DMS153 treated with DMSO at 0.1 percent for 48 hours (cell line): ENCODE results near the gene SV2B.

ENCODE experiments used
- DNase-seq: peaks from one replicate; lab custom pipeline; 2025; ENCODE audit not compliant: unreplicated experiment; lab: John Stamatoyannopoulos, UW

Gene SV2B

GRCh38 chr15:91102546-91103330 is 2.7 kb downstream of the SV2B start:
- no peak for DNase-seq

- DNase-seq, result no peak
Measured at GRCh38 chr15:91104111-91104510, 4.1 kb downstream of the SV2B start.

- no peak for DNase-seq
Measured at GRCh38 chr15:91108421-91108820, 8.4 kb downstream of the SV2B start.

- no peak for DNase-seq
Measured at GRCh38 chr15:91109885-91110284, 9.8 kb downstream of the SV2B start.

GRCh38 chr15:91110407-91110806 is 10.3 kb downstream of the SV2B start:
- no peak for DNase-seq

- peak; percentile 1 for DNase-seq
Measured at GRCh38 chr15:91113030-91113429, 13.0 kb downstream of the SV2B start.

- DNase-seq, result no peak
Measured at GRCh38 chr15:91114301-91114700, 14.2 kb downstream of the SV2B start.

GRCh38 chr15:91116113-91117067 is 16.3 kb downstream of the SV2B start:
- peak; percentile 45 for DNase-seq

- no peak for DNase-seq
Measured at GRCh38 chr15:91117375-91117774, 17.3 kb downstream of the SV2B start.

GRCh38 chr15:91118817-91119590 is 18.9 kb downstream of the SV2B start:
- no peak for DNase-seq

GRCh38 chr15:91122296-91122695 is 22.2 kb downstream of the SV2B start:
- no peak for DNase-seq

- no peak for DNase-seq
Measured at GRCh38 chr15:91124132-91124531, 24.1 kb downstream of the SV2B start.

- no peak for DNase-seq
Measured at GRCh38 chr15:91125162-91125561, 25.1 kb downstream of the SV2B start.

- no peak for DNase-seq
Measured at GRCh38 chr15:91126080-91126479, 26.0 kb downstream of the SV2B start.

- DNase-seq, result no peak
Measured at GRCh38 chr15:91127236-91127955, 27.3 kb downstream of the SV2B start.

GRCh38 chr15:91128016-91128415 is 28.0 kb downstream of the SV2B start:
- DNase-seq, result no peak

GRCh38 chr15:91129436-91129835 is 29.4 kb downstream of the SV2B start:
- no peak for DNase-seq

GRCh38 chr15:91132079-91132478 is 32.0 kb downstream of the SV2B start:
- DNase-seq, result no peak

GRCh38 chr15:91133511-91133910 is 33.5 kb downstream of the SV2B start:
- DNase-seq, result no peak
